ENCODE results near the gene SSX2IP. TPM values are rescaled to one million over a fixed set of nuclear protein-coding genes. Genes with fewer than 3 reads are reported as not detected.

SSX2IP gene
- total RNA-seq, 4 donors from 2014 or later = 3.6 to 5.5 (median 4.8) TPM

GRCh38 chr1:84620720-84621313 lies 69.4 kb downstream of the SSX2IP start:
- no peak for TF ChIP-seq POLR2A (IDR thresholded peaks at IDR 0.05)
- TF ChIP-seq EP300 (IDR thresholded peaks at IDR 0.05) = peak in 1 of 2 donors; percentile 56
- TF ChIP-seq CTCF (IDR thresholded peaks at IDR 0.05) = peak; percentile 94 to 99 (median 95)
- Histone ChIP-seq H3K4me3 (peak overlapping the region; percentile 35 to 68 (median 62)), H3K27ac (peak overlapping the region in 3 of 4 donors; percentile 55 to 67 (median 65)), H3K36me3 (no peaks in the 10 kb centered on the region), H3K4me1 (peaks cover 0 to 21% (median 9%) of the 10 kb centered on the region in 4 donors), H3K27me3 (no peaks in the 10 kb centered on the region), H3K9me3 (no peaks in the 10 kb centered on the region)
- 0 to 1% methylated on average over 17 to 46 of the region's 46 CpGs for WGBS, 2 donors
- peak; percentile 49 to 50 for DNase-seq (ENCODE audit: low spot score in 2 of 2)

- WGBS, 2 donors = 38 to 45% methylated on average over 9 of the region's 9 CpGs
- H3K27me3 ChIP-seq = no peaks in the 10 kb centered on the region
- no peak for DNase-seq (ENCODE audit: low spot score in 2 of 2)
- H3K36me3 ChIP-seq = no peaks in the 10 kb centered on the region
- H3K9me3 ChIP-seq = no peaks in the 10 kb centered on the region
- H3K4me1 ChIP-seq = peaks cover 0 to 21% (median 9%) of the 10 kb centered on the region in 4 donors
- TF ChIP-seq EP300 (IDR thresholded peaks at IDR 0.05) = peak; percentile 49 to 70
- TF ChIP-seq POLR2A (IDR thresholded peaks at IDR 0.05) = no peak
- peak overlapping the region in 1 of 4 donors; percentile 34 for H3K27ac ChIP-seq
- no peak overlapping the region for H3K4me3 ChIP-seq
Measured at GRCh38 chr1:84619383-84620102, 70.7 kb downstream of the SSX2IP start.

GRCh38 chr1:84617349-84617748 lies 72.9 kb downstream of the SSX2IP start:
- no peaks in the 10 kb centered on the region for H3K27me3 ChIP-seq
- TF ChIP-seq CTCF (IDR thresholded peaks at IDR 0.05) = no peak
- TF ChIP-seq POLR2A (IDR thresholded peaks at IDR 0.05) = no peak
- no peak for TF ChIP-seq EP300 (IDR thresholded peaks at IDR 0.05)
- H3K27ac ChIP-seq = no peak overlapping the region
- WGBS, 2 donors = 75 to 78% methylated on average over 2 of the region's 2 CpGs
- H3K36me3 ChIP-seq = no peaks in the 10 kb centered on the region
- H3K4me3 ChIP-seq = no peak overlapping the region
- H3K4me1 ChIP-seq = peaks cover 0 to 21% (median 9%) of the 10 kb centered on the region in 4 donors
- peaks cover 0 to 6% (median 0%) of the 10 kb centered on the region in 4 donors for H3K9me3 ChIP-seq
- DNase-seq (ENCODE audit: low spot score in 2 of 2) = no peak

- Histone ChIP-seq H3K36me3 (no peaks in the 10 kb centered on the region), H3K4me1 (peaks cover 0 to 21% (median 9%) of the 10 kb centered on the region in 4 donors), H3K27me3 (no peaks in the 10 kb centered on the region), H3K4me3 (no peak overlapping the region), H3K27ac (no peak overlapping the region), H3K9me3 (peaks cover 0 to 6% (median 0%) of the 10 kb centered on the region in 4 donors)
- WGBS, 2 donors = 78 to 88% methylated on average over 1 of the region's 1 CpG
- DNase-seq (ENCODE audit: low spot score in 2 of 2) = no peak
- TF ChIP-seq EP300 (IDR thresholded peaks at IDR 0.05) = no peak
- TF ChIP-seq CTCF (IDR thresholded peaks at IDR 0.05) = no peak
- no peak for TF ChIP-seq POLR2A (IDR thresholded peaks at IDR 0.05)
Measured at GRCh38 chr1:84615790-84616189, 74.5 kb downstream of the SSX2IP start.

- Histone ChIP-seq H3K9me3 (peaks cover 0 to 6% (median 0%) of the 10 kb centered on the region in 4 donors), H3K36me3 (no peaks in the 10 kb centered on the region), H3K27ac (no peak overlapping the region), H3K4me1 (peaks cover 0 to 3% (median under 1%) of the 10 kb centered on the region in 4 donors), H3K27me3 (no peaks in the 10 kb centered on the region), H3K4me3 (no peak overlapping the region)
- 98 to 100% methylated on average over 2 of the region's 2 CpGs for WGBS, 2 donors
- no peak for DNase-seq (ENCODE audit: low spot score in 2 of 2)
- no peak for TF ChIP-seq POLR2A (IDR thresholded peaks at IDR 0.05)
Measured at GRCh38 chr1:84613887-84614286, 76.4 kb downstream of the SSX2IP start.

- Histone ChIP-seq H3K4me3 (no peak overlapping the region), H3K27me3 (no peaks in the 10 kb centered on the region)
- WGBS, 2 donors = 72 to 90% methylated on average over 2 of the region's 2 CpGs
Measured at GRCh38 chr1:84613026-84613425, 77.2 kb downstream of the SSX2IP start.

More at GRCh38 chr1:84613026-84613425, 77.2 kb downstream of the SSX2IP start:
- no peak for TF ChIP-seq CTCF (IDR thresholded peaks at IDR 0.05)
- no peak for TF ChIP-seq POLR2A (IDR thresholded peaks at IDR 0.05)
- no peak for TF ChIP-seq EP300 (IDR thresholded peaks at IDR 0.05)
- H3K4me1 ChIP-seq = no peaks in the 10 kb centered on the region
- H3K9me3 ChIP-seq = peaks cover 0 to 6% (median 0%) of the 10 kb centered on the region in 4 donors
- no peaks in the 10 kb centered on the region for H3K36me3 ChIP-seq
- no peak overlapping the region for H3K27ac ChIP-seq
- no peak for DNase-seq (ENCODE audit: low spot score in 2 of 2)
